SU-DHL-6 (cell line): ENCODE results near the gene PRIMPOL.

ENCODE experiments used
- EZH2phosphoT487 ChIP-seq: fragments of 200-600 bp; sonication (generic), shearing (Covaris generic); conservative IDR thresholded peaks from 2 replicates; pipeline ENCODE4 v1.6.1; 2018; ENCODE audit warnings: mild to moderate bottlenecking, antibody characterized with exemption, low read length, moderate library complexity, mixed read lengths
- TF ChIP-seq, protein P1 (sequence below): fragments of 200-600 bp; sonication (generic); IDR thresholded peaks from one replicate; pipeline ENCODE4 v1.5.1; 2017; ENCODE audit warnings: antibody characterized with exemption, mild to moderate bottlenecking, low read length, moderate library complexity; ENCODE audit not compliant: insufficient read depth, poor library complexity, severe bottlenecking

GRCh38 chr4:184628103-184628502 lies 21.4 kb upstream of the PRIMPOL start:
- TF ChIP-seq, protein P1, sequence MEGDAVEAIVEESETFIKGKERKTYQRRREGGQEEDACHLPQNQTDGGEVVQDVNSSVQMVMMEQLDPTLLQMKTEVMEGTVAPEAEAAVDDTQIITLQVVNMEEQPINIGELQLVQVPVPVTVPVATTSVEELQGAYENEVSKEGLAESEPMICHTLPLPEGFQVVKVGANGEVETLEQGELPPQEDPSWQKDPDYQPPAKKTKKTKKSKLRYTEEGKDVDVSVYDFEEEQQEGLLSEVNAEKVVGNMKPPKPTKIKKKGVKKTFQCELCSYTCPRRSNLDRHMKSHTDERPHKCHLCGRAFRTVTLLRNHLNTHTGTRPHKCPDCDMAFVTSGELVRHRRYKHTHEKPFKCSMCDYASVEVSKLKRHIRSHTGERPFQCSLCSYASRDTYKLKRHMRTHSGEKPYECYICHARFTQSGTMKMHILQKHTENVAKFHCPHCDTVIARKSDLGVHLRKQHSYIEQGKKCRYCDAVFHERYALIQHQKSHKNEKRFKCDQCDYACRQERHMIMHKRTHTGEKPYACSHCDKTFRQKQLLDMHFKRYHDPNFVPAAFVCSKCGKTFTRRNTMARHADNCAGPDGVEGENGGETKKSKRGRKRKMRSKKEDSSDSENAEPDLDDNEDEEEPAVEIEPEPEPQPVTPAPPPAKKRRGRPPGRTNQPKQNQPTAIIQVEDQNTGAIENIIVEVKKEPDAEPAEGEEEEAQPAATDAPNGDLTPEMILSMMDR = no peak
- TF ChIP-seq EZH2phosphoT487 = no peak
